Measurements from ENCODE around the gene TTYH3.

- TF ChIP-seq CTCF (IDR thresholded peaks at IDR 0.05): no peak
- no peak for TF ChIP-seq POLR2A (IDR thresholded peaks at IDR 0.05)
Measured at GRCh38 chr7:2621948-2622640, 9.7 kb upstream of the TTYH3 start.

Data from uterus (tissue), 2 donors.